A375 (cell line): Measurements from ENCODE around the gene SPINK9. TPM values are rescaled to one million over a fixed set of nuclear protein-coding genes. Genes with fewer than 3 reads are reported as not detected.

Source experiments
- small RNA-seq: library from RNA; depleted of rRNA; stranded (forward); fragments of <200 nt; gene quantifications from one replicate; pipeline ENCODE3, GENCODE V24; 2014
- total RNA-seq: library from RNA; depleted of rRNA; stranded (reverse); fragments of >200 nt; shearing (Covaris generic); gene quantifications from 2 replicates; pipeline ENCODE4 v1.2.3, GENCODE V29; 2014; rRNA removed

SPINK9 gene
- not detected in 2 replicates for total RNA-seq

GRCh38 chr5:148335259-148335658 lies at the start of gene SPINK9:
SPINK9 (plus strand) TSS chr5:148335559; CDS start chr5:148335614, 55 bp downstream.

GRCh38 chr5:148312153-148312552 lies 23.2 kb upstream of the SPINK9 start, which contains the start of gene SPINK7:
SPINK7 (plus strand) TSS chr5:148312423; CDS start chr5:148312484, 61 bp downstream.

GRCh38 chr5:148383564-148384379 lies 48.4 kb downstream of the SPINK9 start, which contains the start of gene FBXO38:
FBXO38 (plus strand) TSS chr5:148383958; CDS start chr5:148394777, 10,819 bp downstream.

Small RNA genes within 50 kb of the gene (small RNA-seq; reads per million reads assigned to genes)
- gene RF00017: not detected

Other genes starting within 250 kb of the SPINK9 start
- not detected in 2 replicates for gene SPINK14, start 167.0 kb upstream of the SPINK9 start, total RNA-seq
- gene SPINK6, start 132.5 kb upstream of the SPINK9 start, total RNA-seq: not detected in 2 replicates
- gene MARCOL, start 97.0 kb upstream of the SPINK9 start, total RNA-seq: not detected in 2 replicates
- not detected in 2 replicates for gene SPINK13, start 66.8 kb upstream of the SPINK9 start, total RNA-seq
- gene SPINK7, start 23.1 kb upstream of the SPINK9 start, total RNA-seq: not detected in 2 replicates
- gene FBXO38, start 48.4 kb downstream of the SPINK9 start, total RNA-seq: 52.9 and 56.0 TPM in 2 replicates